PC-9 (cell line): ENCODE results near the gene ZNF688.

Experiments
- CTCF ChIP-seq: fragments of 200-600 bp; sonication (generic); conservative IDR thresholded peaks from 2 replicates; pipeline ENCODE4 v1.6.1; 2017; ENCODE audit warnings: mixed run types, antibody characterized with exemption, mild to moderate bottlenecking, moderate library complexity
- EZH2 ChIP-seq: fragments of 200-600 bp; sonication (generic); IDR thresholded peaks from 2 replicates; pipeline ENCODE4 v1.8.0; 2017; ENCODE audit warnings: antibody characterized with exemption, low read depth

DNA sequence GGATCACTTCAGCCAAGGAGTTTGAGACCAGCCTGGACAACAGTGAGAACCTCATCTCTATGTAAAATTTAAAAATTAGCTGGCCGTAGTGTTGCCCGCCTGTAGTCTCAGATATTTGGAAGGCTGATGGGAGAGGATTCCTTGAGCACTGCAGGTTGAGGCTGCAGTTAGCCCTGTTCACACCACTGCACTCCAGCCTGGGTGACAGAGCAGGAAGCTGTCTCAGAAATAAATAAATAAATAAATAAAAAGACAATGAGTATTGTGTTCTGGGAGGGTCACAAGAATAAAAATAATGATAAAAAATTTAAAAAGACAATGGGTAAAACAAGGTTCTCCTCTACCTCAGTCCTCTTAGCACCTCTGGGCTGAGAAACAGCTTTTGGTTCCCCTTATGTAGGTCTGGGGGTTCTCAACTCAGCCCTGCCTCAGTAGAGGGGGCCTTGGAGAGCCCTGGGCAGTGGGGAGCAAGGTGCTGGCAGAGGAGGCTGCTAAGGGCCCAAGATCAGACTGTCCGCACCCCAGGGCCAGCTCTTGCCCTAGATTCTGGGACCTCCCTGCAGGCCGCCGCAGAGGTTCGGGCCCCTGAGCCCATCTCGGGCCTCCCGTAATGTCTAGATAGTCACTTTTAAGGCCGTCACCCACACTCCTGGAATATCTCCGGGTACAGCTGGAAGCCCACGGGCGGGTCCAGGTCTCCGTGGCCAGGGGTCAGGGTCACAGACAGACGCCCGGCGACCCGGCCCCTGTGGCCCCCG, 16.8 kb downstream of the ZNF688 start:
- no peak for TF ChIP-seq CTCF
- TF ChIP-seq EZH2, result no peak
